Peyer's patch (tissue), 4 donors: ENCODE measurements around the gene FOXL3. TPM values are rescaled to one million over a fixed set of nuclear protein-coding genes. Genes with fewer than 3 reads are reported as not detected.

Experiments
- DNase-seq, 3 donors: peaks; one replicate each; pipeline ENCODE4 v3.0.0-alpha.2; 2017 to 2019
- H3K27ac ChIP-seq, 4 donors: fragments of 200-600 bp; sonication (generic); one replicate each; pipeline ENCODE4 v1.5.1; 2016 to 2019
- H3K27me3 ChIP-seq, 2 donors: fragments of 200-600 bp; sonication (generic); one replicate each; pipeline ENCODE4 v1.5.1; 2019
- H3K36me3 ChIP-seq, 3 donors: fragments of 200-600 bp; sonication (generic); one replicate each; pipeline ENCODE4 v1.5.1; 2016 to 2019
- H3K4me1 ChIP-seq, 4 donors: fragments of 200-600 bp; sonication (generic); one replicate each; pipeline ENCODE4 v1.5.1; 2016 to 2019
- H3K4me3 ChIP-seq, 4 donors: fragments of 200-600 bp; sonication (generic); 1 replicate in 3 of 4; 2 replicates in 1 of 4; pipeline ENCODE4 v1.5.1; 2016 to 2019; ENCODE audit warnings: mild to moderate bottlenecking in 1 of 4
- H3K9me3 ChIP-seq, 4 donors: fragments of 200-600 bp; sonication (generic); one replicate each; pipeline ENCODE4 v1.5.1; 2016 to 2019; ENCODE audit warnings: mild to moderate bottlenecking in 1 of 4
- CTCF ChIP-seq, 6 experiments: fragments of 450-650 bp in 4 of 6; fragments of 200-600 bp in 2 of 6; sonication (generic) in 1 of 6; IDR thresholded peaks; one replicate each; pipeline ENCODE4 v1.5.1; 2017 to 2019; ENCODE audit warnings: antibody characterized with exemption in 6 of 6, mild to moderate bottlenecking in 3 of 6, moderate library complexity in 1 of 6
- POLR2A ChIP-seq, 2 donors: fragments of 450-650 bp; IDR thresholded peaks; one replicate each; pipeline ENCODE4 v1.5.1; 2017; ENCODE audit warnings: antibody characterized with exemption in 2 of 2, mild to moderate bottlenecking in 2 of 2, moderate library complexity in 2 of 2
- total RNA-seq, 4 donors: library from RNA; depleted of rRNA; stranded (reverse); fragments of >200 nt; gene quantifications; one replicate each; pipeline ENCODE4 v1.1.0, GENCODE V29; 2016

FOXL3 gene
- total RNA-seq, 4 donors from 2014 or later: not detected

- Histone ChIP-seq H3K27me3 (no peaks in the 10 kb centered on the region), H3K36me3 (no peaks in the 10 kb centered on the region), H3K4me3 (no peak overlapping the region), H3K27ac (no peak overlapping the region), H3K9me3 (peaks cover 0 to 6% (median 2%) of the 10 kb centered on the region in 4 donors), H3K4me1 (no peaks in the 10 kb centered on the region)
- DNase-seq: no peak
- TF ChIP-seq POLR2A (IDR thresholded peaks at IDR 0.05) (no peak), CTCF (IDR thresholded peaks at IDR 0.05) (no peak)
Observed at GRCh38 chr7:271266-272107, 18.5 kb upstream of the FOXL3 start.

- Histone ChIP-seq H3K4me1 (no peaks in the 10 kb centered on the region), H3K36me3 (no peaks in the 10 kb centered on the region), H3K27me3 (no peaks in the 10 kb centered on the region), H3K27ac (no peak overlapping the region), H3K4me3 (no peak overlapping the region), H3K9me3 (peaks cover 0 to 6% (median 2%) of the 10 kb centered on the region in 4 donors)
- DNase-seq: no peak
- no peak for TF ChIP-seq POLR2A (IDR thresholded peaks at IDR 0.05)
- no peak for TF ChIP-seq CTCF (IDR thresholded peaks at IDR 0.05)
Observed at GRCh38 chr7:272108-272615, 17.8 kb upstream of the FOXL3 start.

- Histone ChIP-seq H3K27ac (no peak overlapping the region), H3K9me3 (peaks cover 0 to 6% (median 2%) of the 10 kb centered on the region in 4 donors), H3K4me3 (no peak overlapping the region), H3K36me3 (no peaks in the 10 kb centered on the region), H3K4me1 (no peaks in the 10 kb centered on the region), H3K27me3 (no peaks in the 10 kb centered on the region)
- TF ChIP-seq POLR2A (IDR thresholded peaks at IDR 0.05) (no peak), CTCF (IDR thresholded peaks at IDR 0.05) (no peak)
- no peak for DNase-seq
Observed at GRCh38 chr7:272631-273030, 17.3 kb upstream of the FOXL3 start.

GRCh38 chr7:273327-273726 lies 16.6 kb upstream of the FOXL3 start:
- peaks cover 0 to 6% (median 2%) of the 10 kb centered on the region in 4 donors for H3K9me3 ChIP-seq
- no peak for TF ChIP-seq CTCF (IDR thresholded peaks at IDR 0.05)
- TF ChIP-seq POLR2A (IDR thresholded peaks at IDR 0.05): no peak
- H3K4me3 ChIP-seq: no peak overlapping the region
- no peaks in the 10 kb centered on the region for H3K27me3 ChIP-seq
- H3K27ac ChIP-seq: no peak overlapping the region
- H3K4me1 ChIP-seq: no peaks in the 10 kb centered on the region
- no peak for DNase-seq
- H3K36me3 ChIP-seq: no peaks in the 10 kb centered on the region

GRCh38 chr7:274266-274665 lies 15.7 kb upstream of the FOXL3 start:
- Histone ChIP-seq H3K27ac (no peak overlapping the region), H3K4me3 (no peak overlapping the region), H3K9me3 (peaks cover 0 to 6% (median 2%) of the 10 kb centered on the region in 4 donors), H3K36me3 (no peaks in the 10 kb centered on the region), H3K4me1 (no peaks in the 10 kb centered on the region), H3K27me3 (no peaks in the 10 kb centered on the region)
- no peak for DNase-seq
- no peak for TF ChIP-seq POLR2A (IDR thresholded peaks at IDR 0.05)
- TF ChIP-seq CTCF (IDR thresholded peaks at IDR 0.05): no peak
